Measurements from ENCODE around the gene TEC. TPM values are rescaled to one million over a fixed set of nuclear protein-coding genes. Genes with fewer than 3 reads are reported as not detected.

Gene TEC
- total and polyA plus RNA-seq, 2 of the 8 experiments (the other 6 are each of a cell fraction or from before 2014, with no cell fraction given), result 0.73 to 1.8 TPM

- Histone ChIP-seq H3K56ac (replicated peaks; ENCODE audit: insufficient read length, low read depth, low read length) (no peak overlapping the region), H3K27ac (ENCODE audit: low read depth, low read length) (no peak overlapping the region), H3K23me2 (ENCODE audit: low read depth, low read length) (no peaks in the 10 kb centered on the region), H3K4ac (replicated peaks; ENCODE audit: insufficient read length, low read depth, low read length) (no peak overlapping the region), H2BK12ac (ENCODE audit: low read depth, low read length) (no peak overlapping the region), H3K79me2 (ENCODE audit: control insufficient read depth in 1 of 2, insufficient read depth in 2 of 2, low read length in 2 of 2) (no peaks in the 10 kb centered on the region), H3K9ac (replicated peaks in 1 of 4; ENCODE audit: extremely low read depth in 1 of 4, low read depth in 3 of 4, low read length in 3 of 4) (no peak overlapping the region), H3K14ac (ENCODE audit: insufficient read length) (no peak overlapping the region), H3K9me3 (ENCODE audit: insufficient read depth in 2 of 2, low read depth in 1 of 2, low read length in 1 of 2) (no peaks in the 10 kb centered on the region), H3K36me3 (ENCODE audit: control insufficient read depth in 2 of 4, insufficient read depth in 4 of 4, low read length in 3 of 4) (no peaks in the 10 kb centered on the region), H2AK5ac (ENCODE audit: low read depth, low read length) (no peak overlapping the region), H2BK5ac (ENCODE audit: low read depth, low read length) (no peak overlapping the region), H2AFZ (ENCODE audit: low read length) (no peak overlapping the region), H4K91ac (replicated peaks; ENCODE audit: insufficient read length, low read length) (no peak overlapping the region), H4K20me1 (replicated peaks in 1 of 2; ENCODE audit: control insufficient read depth in 1 of 2, insufficient read depth in 2 of 2, low read length in 2 of 2) (no peaks in the 10 kb centered on the region), H3K23ac (ENCODE audit: insufficient read length) (no peak overlapping the region), H2BK120ac (replicated peaks; ENCODE audit: low read depth, low read length) (no peak overlapping the region), H3K4me3 (ENCODE audit: extremely low read depth in 1 of 4, insufficient read depth in 2 of 4, low read depth in 3 of 4, low read length in 4 of 4) (no peak overlapping the region), H2BK20ac (ENCODE audit: low read length) (no peak overlapping the region), H3K79me1 (ENCODE audit: low read depth, low read length) (no peaks in the 10 kb centered on the region), H3K4me2 (ENCODE audit: insufficient read depth in 1 of 2, low read depth in 2 of 2, low read length in 2 of 2) (no peak overlapping the region), H2BK15ac (ENCODE audit: low read length) (no peak overlapping the region), H3K18ac (ENCODE audit: extremely low read depth, low read length) (no peak overlapping the region), H3K27me3 (replicated peaks in 1 of 4; ENCODE audit: control insufficient read depth in 3 of 4, extremely low read depth in 1 of 4, insufficient read depth in 3 of 4, low read length in 3 of 4) (no peaks in the 10 kb centered on the region), H4K5ac (ENCODE audit: insufficient read length, low read depth, low read length) (no peak overlapping the region), H4K8ac (ENCODE audit: extremely low read depth, insufficient read depth, low read length) (no peak overlapping the region), H3K4me1 (replicated peaks in 1 of 4; ENCODE audit: control insufficient read depth in 3 of 4, insufficient read depth in 4 of 4, low read length in 3 of 4) (peaks cover 0 to 4% (median 2%) of the 10 kb centered on the region in 4 experiments; a peak in 2 of 7 replicates)
- DNase-seq (ENCODE audit: low read depth in 1 of 2, low spot score in 2 of 2) (no peak), FAIRE-seq (no peak)
- no peak for TF ChIP-seq SIX5 (IDR thresholded peaks at IDR 0.05; ENCODE audit: low read depth, low read length)
- TF ChIP-seq CTBP2 (IDR thresholded peaks at IDR 0.05; ENCODE audit: borderline replicate concordance, insufficient read depth, insufficient read length, low read length), result no peak
- no peak for TF ChIP-seq HDAC6 (IDR thresholded peaks at IDR 0.05; ENCODE audit: low read depth, low read length)
- no peak for TF ChIP-seq YY1 (IDR thresholded peaks at IDR 0.05; ENCODE audit: low read depth, low read length)
- TF ChIP-seq RBBP5 (IDR thresholded peaks at IDR 0.05; ENCODE audit: borderline replicate concordance, low read depth, low read length), result no peak
- no peak for TF ChIP-seq HDAC2 (IDR thresholded peaks at IDR 0.05; ENCODE audit: borderline replicate concordance in 1 of 2, low read depth in 2 of 2, low read length in 2 of 2)
- no peak for TF ChIP-seq POU5F1 (IDR thresholded peaks at IDR 0.05; ENCODE audit: low read depth, low read length)
- no peak for TF ChIP-seq RAD21 (IDR thresholded peaks at IDR 0.05 in 1 of 2, conservative IDR thresholded peaks at IDR 0.05 in 1 of 2; ENCODE audit: low read depth in 2 of 2, low read length in 2 of 2)
- TF ChIP-seq SUZ12 (IDR thresholded peaks at IDR 0.05; ENCODE audit: low read length), result no peak
- no peak for TF ChIP-seq FOSL1 (IDR thresholded peaks at IDR 0.05; ENCODE audit: insufficient read depth, low read depth, low read length)
- TF ChIP-seq ASH2L (IDR thresholded peaks at IDR 0.05; ENCODE audit: low read length), result no peak
- TF ChIP-seq TBP (IDR thresholded peaks at IDR 0.05; ENCODE audit: low read depth, low read length), result no peak
- WGBS, 2 experiments (ENCODE audit: extremely low coverage in 1 of 2, insufficient coverage in 1 of 2, insufficient read length in 1 of 2, insufficient replicate concordance in 2 of 2, low coverage in 1 of 2, low lambda C conversion rate in 2 of 2, missing lambda C conversion rate in 1 of 2), result 86% methylated on average over 2 of the region's 2 CpGs; no CpG with 5 or more reads in 1 of the 2 experiments
- CTCF ChIA-PET (ENCODE audit: partially characterized antibody), result interaction anchor here (1.3 to 1.8 kb wide), 3 partner anchors 9 to 83 kb away, joined by 4 to 7 read pairs (median 4); no protein-coding TSS in a partner anchor
- POLR2A ChIA-PET (ENCODE audit: partially characterized antibody), result no interaction called here
Measured at GRCh38 chr4:48222491-48222890, 47.1 kb downstream of the TEC start.

All from H1 (cell line).